H9 (cell line): ENCODE data around the gene NMRAL1. TPM values are rescaled to one million over a fixed set of nuclear protein-coding genes. Genes with fewer than 3 reads are reported as not detected.
A peak's percentile ranks its signal among the peaks of the same experiment; 100 is the strongest.

Experiments
- DNase-seq: peaks from one replicate; pipeline ENCODE4 v3.0.0-alpha.2; 2017
- H2AFZ ChIP-seq: one replicate; pipeline ENCODE4 v1.6.1; 2013; ENCODE audit warnings: mild to moderate bottlenecking, low read length, control low read depth, moderate library complexity
- H2AK5ac ChIP-seq: 2 replicates; pipeline ENCODE4 v1.6.1; 2013; ENCODE audit warnings: low read length, control low read depth, mixed read lengths; ENCODE audit not compliant: insufficient read length
- H2BK120ac ChIP-seq: one replicate; pipeline ENCODE4 v1.6.1; 2013; ENCODE audit warnings: low read depth, mild to moderate bottlenecking, low read length, control low read depth, inconsistent platforms; ENCODE audit not compliant: poor library complexity, severe bottlenecking
- H2BK12ac ChIP-seq: 2 replicates; pipeline ENCODE4 v1.6.1; 2013; ENCODE audit warnings: low read length, control low read depth, mixed read lengths, low read depth; ENCODE audit not compliant: insufficient read length
- H2BK15ac ChIP-seq: 2 replicates; pipeline ENCODE4 v1.6.1; 2013; ENCODE audit warnings: low read depth, low read length, control low read depth
- H2BK20ac ChIP-seq: one replicate; pipeline ENCODE4 v1.6.1; 2013; ENCODE audit warnings: low read depth, mild to moderate bottlenecking, low read length, control low read depth, inconsistent platforms; ENCODE audit not compliant: poor library complexity, severe bottlenecking
- H2BK5ac ChIP-seq: 2 replicates; pipeline ENCODE4 v1.6.1; 2013; ENCODE audit warnings: low read length, control low read depth, mixed read lengths; ENCODE audit not compliant: insufficient read length
- H3K14ac ChIP-seq: 2 replicates; pipeline ENCODE4 v1.6.1; 2013; ENCODE audit warnings: low read length, control low read depth; ENCODE audit not compliant: insufficient read depth
- H3K18ac ChIP-seq: 2 replicates; pipeline ENCODE4 v1.6.1; 2013; ENCODE audit warnings: low read depth, mild to moderate bottlenecking, mixed read lengths, low read length, control low read depth; ENCODE audit not compliant: insufficient read length
- H3K23ac ChIP-seq: 2 replicates; pipeline ENCODE4 v1.6.1; 2013; ENCODE audit warnings: low read length, control low read depth, mixed read lengths, low read depth; ENCODE audit not compliant: insufficient read length
- H3K23me2 ChIP-seq: 2 replicates; pipeline ENCODE4 v1.6.1; 2013; ENCODE audit warnings: low read depth, mild to moderate bottlenecking, mixed read lengths, low read length, control low read depth; ENCODE audit not compliant: insufficient read length, poor library complexity, severe bottlenecking
- H3K27ac ChIP-seq: 2 replicates; pipeline ENCODE4 v1.5.1; 2013; ENCODE audit warnings: low read length, control low read depth, mixed read lengths, low read depth; ENCODE audit not compliant: insufficient read length
- H3K27me3 ChIP-seq: 2 replicates; pipeline ENCODE4 v1.6.1; 2013; ENCODE audit warnings: low read length, control low read depth, inconsistent platforms; ENCODE audit not compliant: insufficient read depth
- H3K4ac ChIP-seq: 2 replicates; pipeline ENCODE4 v1.6.1; 2013; ENCODE audit warnings: low read depth, mild to moderate bottlenecking, control low read depth, inconsistent platforms, low read length, moderate library complexity
- H3K4me1 ChIP-seq: 2 replicates; pipeline ENCODE4 v1.6.1; 2013; ENCODE audit warnings: low read length, control low read depth, inconsistent platforms; ENCODE audit not compliant: insufficient read depth
- H3K4me2 ChIP-seq: 2 replicates; pipeline ENCODE4 v1.6.1; 2013; ENCODE audit warnings: low read length, control low read depth, mixed read lengths; ENCODE audit not compliant: insufficient read length, insufficient read depth
- H3K56ac ChIP-seq: 2 replicates; pipeline ENCODE4 v1.6.1; 2013; ENCODE audit warnings: low read depth, mild to moderate bottlenecking, mixed read lengths, low read length, control low read depth; ENCODE audit not compliant: insufficient read length
- H3K79me1 ChIP-seq: 2 replicates; pipeline ENCODE4 v1.6.1; 2013; ENCODE audit warnings: low read depth, mild to moderate bottlenecking, moderate library complexity, low read length, control low read depth, inconsistent platforms; ENCODE audit not compliant: insufficient read depth, poor library complexity, severe bottlenecking
- H3K79me2 ChIP-seq: 2 replicates; pipeline ENCODE4 v1.6.1; 2013; ENCODE audit warnings: low read length, control low read depth, inconsistent platforms; ENCODE audit not compliant: insufficient read depth
- H3K9ac ChIP-seq: 2 replicates; pipeline ENCODE4 v1.6.1; 2013; ENCODE audit warnings: low read length, control low read depth, mixed read lengths; ENCODE audit not compliant: insufficient read length; ENCODE audit errors: extremely low read depth
- H3K9me3 ChIP-seq: one replicate; pipeline ENCODE4 v1.6.1; 2013; ENCODE audit warnings: low read depth, low read length, inconsistent platforms; ENCODE audit not compliant: control insufficient read depth
- H3T11ph ChIP-seq: one replicate; pipeline ENCODE4 v1.6.1; 2013; ENCODE audit warnings: mild to moderate bottlenecking, low read length, control low read depth, inconsistent platforms
- H4K20me1 ChIP-seq: one replicate; pipeline ENCODE4 v1.6.1; 2013; ENCODE audit not compliant: control insufficient read depth, insufficient read length, insufficient read depth
- H4K5ac ChIP-seq: 2 replicates; pipeline ENCODE4 v1.6.1; 2013; ENCODE audit warnings: low read depth, mild to moderate bottlenecking, mixed read lengths, low read length, control low read depth; ENCODE audit not compliant: insufficient read length
- H4K8ac ChIP-seq: replicated peaks from 2 replicates; pipeline ENCODE4 v1.6.1; 2013; ENCODE audit warnings: low read length, control low read depth, mixed read lengths, low read depth; ENCODE audit not compliant: insufficient read length
- H4K91ac ChIP-seq: 2 replicates; pipeline ENCODE4 v1.6.1; 2013; ENCODE audit warnings: low read depth, mild to moderate bottlenecking, moderate library complexity, mixed read lengths, low read length, control low read depth; ENCODE audit not compliant: insufficient read length
- H3K27ac Mint-ChIP-seq, 3 experiments: 2 replicates in 2 of 3; 3 replicates in 1 of 3; pipeline ENCODE4 v1.8.0; 2020 to 2021; ENCODE audit warnings: mixed read lengths in 3 of 3, mild to moderate bottlenecking in 1 of 3, moderate library complexity in 1 of 3
- H3K27me3 Mint-ChIP-seq: 2 replicates; pipeline ENCODE4 v1.8.0; 2021; ENCODE audit warnings: low read depth, mild to moderate bottlenecking, moderate library complexity, mixed read lengths
- H3K36me3 Mint-ChIP-seq, 3 experiments: 2 replicates in 2 of 3; 3 replicates in 1 of 3; pipeline ENCODE4 v1.8.0; 2020 to 2021; ENCODE audit warnings: low read depth in 3 of 3, mixed read lengths in 3 of 3; ENCODE audit not compliant: insufficient read depth in 1 of 3
- H3K4me1 Mint-ChIP-seq, 2 experiments: 2 replicates each; pipeline ENCODE4 v1.8.0; 2020; ENCODE audit warnings: mixed read lengths in 2 of 2
- H3K4me3 Mint-ChIP-seq, 2 experiments: 2 replicates in 1 of 2; 3 replicates in 1 of 2; pipeline ENCODE4 v1.8.0; 2020 to 2021; ENCODE audit warnings: mild to moderate bottlenecking in 2 of 2, mixed read lengths in 2 of 2, moderate library complexity in 1 of 2
- H3K9me3 Mint-ChIP-seq, 2 experiments: 2 replicates in 1 of 2; 3 replicates in 1 of 2; pipeline ENCODE4 v1.8.0; 2020; ENCODE audit warnings: mild to moderate bottlenecking in 2 of 2, mixed read lengths in 2 of 2, moderate library complexity in 1 of 2
- WGBS: extraction: QIAGEN DNeasy Blood & Tissue Kit; methylation state at CpG from one replicate; pipeline ENCODE4 v1.1.7; 2013; ENCODE audit warnings: missing lambda C conversion rate, low lambda C conversion rate, mixed read lengths; ENCODE audit not compliant: insufficient read length; ENCODE audit errors: extremely low coverage; 5-methylcytosine and 5-hydroxymethylcytosine counted together
- total RNA-seq: library from RNA; stranded (reverse); gene quantifications from 2 replicates; pipeline ENCODE4 v1.2.1, GENCODE V29; 2021
- TF ChIP-seq, protein P1 (sequence below): fragments of 200-600 bp; sonication (generic); conservative IDR thresholded peaks from 3 replicates; pipeline ENCODE4 v1.8.0; 2021; ENCODE audit warnings: antibody characterized with exemption, mild to moderate bottlenecking

The NMRAL1 gene
- total RNA-seq, 1 experiment from 2014 or later, result 78.9 TPM

DNA sequence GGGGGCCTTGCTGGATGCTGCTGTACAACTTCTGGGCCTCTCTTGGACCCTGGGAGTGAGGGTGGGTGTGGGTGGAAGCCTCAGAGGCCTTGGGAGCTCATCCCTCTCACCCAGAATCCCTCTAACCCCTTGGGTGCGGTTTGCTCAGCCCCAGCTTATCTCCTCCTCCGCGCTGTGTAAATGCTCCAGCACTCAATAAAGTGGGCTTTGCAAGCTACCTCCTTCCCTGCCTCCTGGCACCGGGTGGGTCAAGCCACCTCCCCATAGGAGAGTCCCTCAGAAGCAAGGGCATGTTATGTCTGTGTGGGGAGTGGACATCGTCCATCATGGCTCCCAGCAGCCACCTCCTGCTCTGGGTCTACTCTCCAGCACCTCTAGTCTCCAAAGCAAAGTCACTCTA is 35.7 kb upstream of the NMRAL1 start:
- Histone ChIP-seq H3K4me1 (no peaks in the 10 kb centered on the region), H4K91ac (no peak overlapping the region), H2BK20ac (no peak overlapping the region), H3K18ac (no peak overlapping the region), H3K4me2 (no peak overlapping the region), H3K4ac (no peak overlapping the region), H3K9ac (no peak overlapping the region), H2BK12ac (no peak overlapping the region), H3K14ac (no peak overlapping the region), H3K23ac (no peak overlapping the region), H2AFZ (no peak overlapping the region), H3K23me2 (no peaks in the 10 kb centered on the region), H3K79me1 (no peaks in the 10 kb centered on the region), H3K27me3 (no peaks in the 10 kb centered on the region), H2BK120ac (no peak overlapping the region), H3K56ac (no peak overlapping the region), H2AK5ac (no peak overlapping the region), H3K79me2 (no peaks in the 10 kb centered on the region), H2BK15ac (no peak overlapping the region), H4K5ac (no peak overlapping the region), H2BK5ac (no peak overlapping the region), H4K20me1 (no peaks in the 10 kb centered on the region), H3K9me3 (no peaks in the 10 kb centered on the region), H4K8ac (no peak overlapping the region), H3K27ac (no peak overlapping the region), H3T11ph (no peak overlapping the region)
- Mint-ChIP-seq H3K36me3 (peaks cover 16 to 55% (median 42%) of the 10 kb centered on the region in 3 experiments; a peak in 6 of 7 replicates), H3K9me3 (no peaks in the 10 kb centered on the region), H3K27me3 (no peaks in the 10 kb centered on the region; the same call in 1 of the 2 replicates), H3K4me1 (peaks cover 9 to 18% of the 10 kb centered on the region in 2 experiments; a peak in 3 of 4 replicates), H3K4me3 (peak overlapping the region in 1 of 2 experiments; percentile 25; a peak in 1 of 5 replicates), H3K27ac (peak overlapping the region in 1 of 3 experiments; percentile 90; a peak in 3 of 7 replicates)
- no peak for DNase-seq
- WGBS, result no CpG with 5 or more reads among the region's 5 CpGs
- TF ChIP-seq, protein P1, sequence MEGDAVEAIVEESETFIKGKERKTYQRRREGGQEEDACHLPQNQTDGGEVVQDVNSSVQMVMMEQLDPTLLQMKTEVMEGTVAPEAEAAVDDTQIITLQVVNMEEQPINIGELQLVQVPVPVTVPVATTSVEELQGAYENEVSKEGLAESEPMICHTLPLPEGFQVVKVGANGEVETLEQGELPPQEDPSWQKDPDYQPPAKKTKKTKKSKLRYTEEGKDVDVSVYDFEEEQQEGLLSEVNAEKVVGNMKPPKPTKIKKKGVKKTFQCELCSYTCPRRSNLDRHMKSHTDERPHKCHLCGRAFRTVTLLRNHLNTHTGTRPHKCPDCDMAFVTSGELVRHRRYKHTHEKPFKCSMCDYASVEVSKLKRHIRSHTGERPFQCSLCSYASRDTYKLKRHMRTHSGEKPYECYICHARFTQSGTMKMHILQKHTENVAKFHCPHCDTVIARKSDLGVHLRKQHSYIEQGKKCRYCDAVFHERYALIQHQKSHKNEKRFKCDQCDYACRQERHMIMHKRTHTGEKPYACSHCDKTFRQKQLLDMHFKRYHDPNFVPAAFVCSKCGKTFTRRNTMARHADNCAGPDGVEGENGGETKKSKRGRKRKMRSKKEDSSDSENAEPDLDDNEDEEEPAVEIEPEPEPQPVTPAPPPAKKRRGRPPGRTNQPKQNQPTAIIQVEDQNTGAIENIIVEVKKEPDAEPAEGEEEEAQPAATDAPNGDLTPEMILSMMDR, result no peak
